ENCODE measurements around the gene ELOB.

GRCh38 chr16:2799859-2800226, 22.8 kb upstream of the ELOB start:
- no peak for TF ChIP-seq CTCF (conservative IDR thresholded peaks at IDR 0.05)
- TF ChIP-seq EZH2 (IDR thresholded peaks at IDR 0.05; ENCODE audit: low read depth), result no peak
